ENCODE measurements around the gene DYNC1H1.

DNA sequence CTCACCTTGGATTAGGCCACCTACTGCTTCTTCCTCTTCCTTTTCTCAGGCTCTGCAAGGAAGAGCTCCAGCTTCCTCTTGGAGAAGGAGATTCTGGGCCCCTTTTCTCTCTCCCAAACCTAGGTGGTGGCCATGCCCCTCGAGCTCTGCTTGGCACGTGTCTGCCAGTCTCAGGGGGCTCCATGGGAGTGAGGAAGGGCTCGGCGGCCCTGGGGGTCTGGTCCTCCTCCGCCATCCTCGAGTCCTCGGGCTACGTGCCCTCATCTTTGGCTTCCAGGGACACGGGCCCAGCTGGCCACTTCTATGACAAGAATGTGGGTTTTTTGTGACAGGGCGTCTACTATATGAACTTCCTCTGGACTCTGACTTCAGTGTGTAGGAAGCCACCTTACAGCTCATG, 88.1 kb downstream of the DYNC1H1 start:
- TF ChIP-seq NR1H2 (CRISPR knock-in tag; IDR thresholded peaks at IDR 0.05) (no peak), ZNF425 (CRISPR knock-in tag; conservative IDR thresholded peaks at IDR 0.05) (no peak), SP1 (CRISPR knock-in tag; conservative IDR thresholded peaks at IDR 0.05) (no peak), IRF2 (CRISPR knock-in tag; IDR thresholded peaks at IDR 0.05; ENCODE audit: borderline replicate concordance, low read depth) (no peak), CREM (CRISPR knock-in tag; IDR thresholded peaks at IDR 0.05) (no peak), FOXP1 (CRISPR knock-in tag; IDR thresholded peaks at IDR 0.05; ENCODE audit: borderline replicate concordance) (no peak), ZNF232 (CRISPR knock-in tag; IDR thresholded peaks at IDR 0.05) (no peak), ZNF263 (CRISPR knock-in tag; IDR thresholded peaks at IDR 0.05; ENCODE audit: low read depth) (no peak), FOXK1 (CRISPR knock-in tag; IDR thresholded peaks at IDR 0.05) (no peak), ZBTB21 (CRISPR knock-in tag; IDR thresholded peaks at IDR 0.05; ENCODE audit: borderline replicate concordance) (no peak), RORB (CRISPR knock-in tag; IDR thresholded peaks at IDR 0.05) (no peak)
- TF ChIP-seq, protein P1, sequence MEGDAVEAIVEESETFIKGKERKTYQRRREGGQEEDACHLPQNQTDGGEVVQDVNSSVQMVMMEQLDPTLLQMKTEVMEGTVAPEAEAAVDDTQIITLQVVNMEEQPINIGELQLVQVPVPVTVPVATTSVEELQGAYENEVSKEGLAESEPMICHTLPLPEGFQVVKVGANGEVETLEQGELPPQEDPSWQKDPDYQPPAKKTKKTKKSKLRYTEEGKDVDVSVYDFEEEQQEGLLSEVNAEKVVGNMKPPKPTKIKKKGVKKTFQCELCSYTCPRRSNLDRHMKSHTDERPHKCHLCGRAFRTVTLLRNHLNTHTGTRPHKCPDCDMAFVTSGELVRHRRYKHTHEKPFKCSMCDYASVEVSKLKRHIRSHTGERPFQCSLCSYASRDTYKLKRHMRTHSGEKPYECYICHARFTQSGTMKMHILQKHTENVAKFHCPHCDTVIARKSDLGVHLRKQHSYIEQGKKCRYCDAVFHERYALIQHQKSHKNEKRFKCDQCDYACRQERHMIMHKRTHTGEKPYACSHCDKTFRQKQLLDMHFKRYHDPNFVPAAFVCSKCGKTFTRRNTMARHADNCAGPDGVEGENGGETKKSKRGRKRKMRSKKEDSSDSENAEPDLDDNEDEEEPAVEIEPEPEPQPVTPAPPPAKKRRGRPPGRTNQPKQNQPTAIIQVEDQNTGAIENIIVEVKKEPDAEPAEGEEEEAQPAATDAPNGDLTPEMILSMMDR (IDR thresholded peaks at IDR 0.05) = no peak
- TF ChIP-seq, protein P2, sequence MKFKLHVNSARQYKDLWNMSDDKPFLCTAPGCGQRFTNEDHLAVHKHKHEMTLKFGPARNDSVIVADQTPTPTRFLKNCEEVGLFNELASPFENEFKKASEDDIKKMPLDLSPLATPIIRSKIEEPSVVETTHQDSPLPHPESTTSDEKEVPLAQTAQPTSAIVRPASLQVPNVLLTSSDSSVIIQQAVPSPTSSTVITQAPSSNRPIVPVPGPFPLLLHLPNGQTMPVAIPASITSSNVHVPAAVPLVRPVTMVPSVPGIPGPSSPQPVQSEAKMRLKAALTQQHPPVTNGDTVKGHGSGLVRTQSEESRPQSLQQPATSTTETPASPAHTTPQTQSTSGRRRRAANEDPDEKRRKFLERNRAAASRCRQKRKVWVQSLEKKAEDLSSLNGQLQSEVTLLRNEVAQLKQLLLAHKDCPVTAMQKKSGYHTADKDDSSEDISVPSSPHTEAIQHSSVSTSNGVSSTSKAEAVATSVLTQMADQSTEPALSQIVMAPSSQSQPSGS (CRISPR knock-in tag; IDR thresholded peaks at IDR 0.05; ENCODE audit: borderline replicate concordance, low read depth) = no peak
